Mammary epithelial cell (primary cell): ENCODE data around the gene MRPS31.

Experiments used
- EZH2 ChIP-seq: IDR thresholded peaks from 2 replicates; pipeline ENCODE4 v1.6.1; 2012; ENCODE audit warnings: low read length, inconsistent platforms, borderline replicate concordance
- TF ChIP-seq, protein P1 (sequence below), 2 donors: IDR thresholded peaks in 1 of 2; conservative IDR thresholded peaks in 1 of 2; 2 replicates each; pipeline ENCODE4 v1.5.1; 2011 to 2012; ENCODE audit warnings: inconsistent platforms in 2 of 2, low read length in 2 of 2, mild to moderate bottlenecking in 2 of 2, control low read depth in 1 of 2, low read depth in 1 of 2; ENCODE audit not compliant: insufficient read depth in 1 of 2; ENCODE audit errors: extremely low read depth in 1 of 2

DNA sequence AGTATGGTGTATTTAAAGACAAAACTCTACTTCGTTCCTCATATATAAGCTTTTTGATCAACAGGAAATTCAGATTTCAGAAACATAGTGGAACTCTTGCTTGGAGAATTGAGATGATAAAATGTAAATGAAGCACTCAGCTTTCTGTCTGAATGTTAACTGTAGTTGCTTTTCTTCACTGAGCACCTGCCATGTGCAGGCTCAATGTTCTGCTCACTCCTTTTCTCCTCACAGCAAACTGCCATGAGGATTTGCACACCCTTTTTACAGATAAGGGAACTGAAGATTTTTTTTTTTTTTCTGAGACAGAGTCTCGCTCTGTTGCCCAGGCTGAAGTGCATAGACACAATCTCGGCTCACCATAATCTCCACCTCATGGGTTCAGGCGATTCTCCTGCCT, 76.6 kb downstream of the MRPS31 start:
- no peak for TF ChIP-seq EZH2
- TF ChIP-seq, protein P1, sequence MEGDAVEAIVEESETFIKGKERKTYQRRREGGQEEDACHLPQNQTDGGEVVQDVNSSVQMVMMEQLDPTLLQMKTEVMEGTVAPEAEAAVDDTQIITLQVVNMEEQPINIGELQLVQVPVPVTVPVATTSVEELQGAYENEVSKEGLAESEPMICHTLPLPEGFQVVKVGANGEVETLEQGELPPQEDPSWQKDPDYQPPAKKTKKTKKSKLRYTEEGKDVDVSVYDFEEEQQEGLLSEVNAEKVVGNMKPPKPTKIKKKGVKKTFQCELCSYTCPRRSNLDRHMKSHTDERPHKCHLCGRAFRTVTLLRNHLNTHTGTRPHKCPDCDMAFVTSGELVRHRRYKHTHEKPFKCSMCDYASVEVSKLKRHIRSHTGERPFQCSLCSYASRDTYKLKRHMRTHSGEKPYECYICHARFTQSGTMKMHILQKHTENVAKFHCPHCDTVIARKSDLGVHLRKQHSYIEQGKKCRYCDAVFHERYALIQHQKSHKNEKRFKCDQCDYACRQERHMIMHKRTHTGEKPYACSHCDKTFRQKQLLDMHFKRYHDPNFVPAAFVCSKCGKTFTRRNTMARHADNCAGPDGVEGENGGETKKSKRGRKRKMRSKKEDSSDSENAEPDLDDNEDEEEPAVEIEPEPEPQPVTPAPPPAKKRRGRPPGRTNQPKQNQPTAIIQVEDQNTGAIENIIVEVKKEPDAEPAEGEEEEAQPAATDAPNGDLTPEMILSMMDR (conservative IDR thresholded peaks at IDR 0.05 in 1 of 2, IDR thresholded peaks at IDR 0.05 in 1 of 2; ENCODE audit: extremely low read depth in 1 of 2, insufficient read depth in 1 of 2, low read depth in 1 of 2, low read length in 2 of 2): no peak
